Stomach (tissue), 4 donors: ENCODE measurements around the gene SRGN.

Experiments used
- EP300 ChIP-seq: sonication (generic); formaldehyde crosslinking; IDR thresholded peaks from one replicate; pipeline ENCODE4 v1.6.1; 2017; ENCODE audit warnings: antibody characterized with exemption
- POLR2A ChIP-seq, 4 donors: fragments of 450-650 bp; IDR thresholded peaks; one replicate each; pipeline ENCODE4 v1.6.1; 2016; ENCODE audit warnings: antibody characterized with exemption in 4 of 4, control low read depth in 2 of 4, mild to moderate bottlenecking in 1 of 4, moderate library complexity in 1 of 4
- POLR2AphosphoS5 ChIP-seq, 3 donors: sonication (generic); formaldehyde crosslinking; IDR thresholded peaks; one replicate each; pipeline ENCODE4 v1.6.1; 2016; ENCODE audit warnings: antibody characterized with exemption in 3 of 3
- TF ChIP-seq, protein P1 (sequence below), 7 experiments: fragments of 450-650 bp in 4 of 7; fragments of 200-600 bp in 3 of 7; sonication (generic) in 3 of 7; IDR thresholded peaks; one replicate each; pipeline ENCODE4 v1.5.1; 2016 to 2019; ENCODE audit warnings: antibody characterized with exemption in 7 of 7, control low read depth in 2 of 7, mild to moderate bottlenecking in 1 of 7

DNA sequence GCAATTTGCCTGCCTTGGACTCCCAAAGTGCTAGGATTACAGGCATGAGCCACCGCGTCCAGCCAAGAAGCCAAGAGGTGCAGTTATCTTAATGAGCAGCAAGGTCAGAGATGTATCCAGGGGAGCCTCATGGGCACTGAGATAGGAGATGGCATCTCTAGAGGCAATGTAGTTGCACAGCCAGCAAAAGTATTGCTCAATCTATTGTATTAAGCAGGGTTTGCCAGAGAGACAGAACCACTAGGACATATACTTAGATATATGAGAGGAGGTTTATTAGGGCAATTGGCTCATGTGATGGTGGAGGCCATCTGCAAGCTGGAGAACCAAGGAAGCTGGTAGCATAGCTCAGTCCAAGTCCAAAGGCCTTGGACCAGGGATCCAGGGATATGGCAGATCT lies 19.8 kb downstream of the SRGN start:
- TF ChIP-seq POLR2A (IDR thresholded peaks at IDR 0.05) (no peak), EP300 (no peak), POLR2AphosphoS5 (IDR thresholded peaks at IDR 0.05) (no peak)
- TF ChIP-seq, protein P1, sequence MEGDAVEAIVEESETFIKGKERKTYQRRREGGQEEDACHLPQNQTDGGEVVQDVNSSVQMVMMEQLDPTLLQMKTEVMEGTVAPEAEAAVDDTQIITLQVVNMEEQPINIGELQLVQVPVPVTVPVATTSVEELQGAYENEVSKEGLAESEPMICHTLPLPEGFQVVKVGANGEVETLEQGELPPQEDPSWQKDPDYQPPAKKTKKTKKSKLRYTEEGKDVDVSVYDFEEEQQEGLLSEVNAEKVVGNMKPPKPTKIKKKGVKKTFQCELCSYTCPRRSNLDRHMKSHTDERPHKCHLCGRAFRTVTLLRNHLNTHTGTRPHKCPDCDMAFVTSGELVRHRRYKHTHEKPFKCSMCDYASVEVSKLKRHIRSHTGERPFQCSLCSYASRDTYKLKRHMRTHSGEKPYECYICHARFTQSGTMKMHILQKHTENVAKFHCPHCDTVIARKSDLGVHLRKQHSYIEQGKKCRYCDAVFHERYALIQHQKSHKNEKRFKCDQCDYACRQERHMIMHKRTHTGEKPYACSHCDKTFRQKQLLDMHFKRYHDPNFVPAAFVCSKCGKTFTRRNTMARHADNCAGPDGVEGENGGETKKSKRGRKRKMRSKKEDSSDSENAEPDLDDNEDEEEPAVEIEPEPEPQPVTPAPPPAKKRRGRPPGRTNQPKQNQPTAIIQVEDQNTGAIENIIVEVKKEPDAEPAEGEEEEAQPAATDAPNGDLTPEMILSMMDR (IDR thresholded peaks at IDR 0.05), result no peak
